Loucy (cell line): ENCODE results near the gene EDARADD.

Source experiments
- H2AFZ ChIP-seq: fragments of 200-600 bp; sonication (generic); 2 replicates; pipeline ENCODE4 v1.6.0; 2016; ENCODE audit warnings: antibody characterized with exemption, mild to moderate bottlenecking, low read length, moderate library complexity
- H3F3A ChIP-seq: fragments of 200-600 bp; 2 replicates; pipeline ENCODE4 v1.6.0; 2016; ENCODE audit warnings: antibody characterized with exemption, low read depth, mild to moderate bottlenecking
- H3K27me3 ChIP-seq: fragments of 200-600 bp; sonication (generic); 2 replicates; pipeline ENCODE4 v1.6.1; 2014; ENCODE audit warnings: low read length, mild to moderate bottlenecking; ENCODE audit not compliant: insufficient read depth, poor library complexity, severe bottlenecking
- H3K36me3 ChIP-seq: fragments of 200-600 bp; sonication (generic); 2 replicates; pipeline ENCODE4 v1.6.1; 2016; ENCODE audit warnings: low read length; ENCODE audit not compliant: insufficient read depth
- H3K4me1 ChIP-seq: fragments of 200-600 bp; sonication (generic); 2 replicates; pipeline ENCODE4 v1.5.1; 2014; ENCODE audit warnings: low read length, mild to moderate bottlenecking; ENCODE audit not compliant: insufficient read depth, poor library complexity, severe bottlenecking
- H3K4me2 ChIP-seq: fragments of 200-600 bp; sonication (generic); 2 replicates; pipeline ENCODE4 v1.6.0; 2014; ENCODE audit warnings: antibody characterized with exemption, low read length, low read depth, mild to moderate bottlenecking; ENCODE audit not compliant: poor library complexity, severe bottlenecking
- H3K4me3 ChIP-seq: fragments of 200-600 bp; sonication (generic); 2 replicates; pipeline ENCODE4 v1.5.1; 2014; ENCODE audit warnings: low read length, mild to moderate bottlenecking, mixed read lengths; ENCODE audit not compliant: poor library complexity, severe bottlenecking
- H3K79me2 ChIP-seq: fragments of 200-600 bp; sonication (generic); 2 replicates; pipeline ENCODE4 v1.6.1; 2014; ENCODE audit warnings: low read length; ENCODE audit not compliant: insufficient read depth
- H3K9ac ChIP-seq: fragments of 200-600 bp; sonication (generic); 2 replicates; pipeline ENCODE4 v1.6.0; 2014; ENCODE audit warnings: mild to moderate bottlenecking, low read depth, low read length, moderate library complexity; ENCODE audit not compliant: poor library complexity, severe bottlenecking
- H3K9me2 ChIP-seq: fragments of 200-600 bp; sonication (generic); replicated peaks from 2 replicates; pipeline ENCODE4 v1.6.1; 2016; ENCODE audit warnings: low read depth, low read length, mixed read lengths
- H3K9me3 ChIP-seq: fragments of 200-600 bp; sonication (generic); 2 replicates; pipeline ENCODE4 v1.6.1; 2014; ENCODE audit warnings: mild to moderate bottlenecking, antibody characterized with exemption, low read length, low read depth; ENCODE audit not compliant: insufficient read depth
- H4K20me1 ChIP-seq: fragments of 200-600 bp; sonication (generic); 2 replicates; pipeline ENCODE4 v1.6.0; 2014; ENCODE audit warnings: antibody characterized with exemption, low read length, mild to moderate bottlenecking; ENCODE audit not compliant: insufficient read depth, poor library complexity, severe bottlenecking
- CTCF ChIP-seq: fragments of 200-600 bp; sonication (generic); conservative IDR thresholded peaks from 2 replicates; pipeline ENCODE4 v1.5.1; 2014; ENCODE audit warnings: mild to moderate bottlenecking, antibody characterized with exemption, low read length
- EZH2phosphoT487 ChIP-seq: fragments of 200-600 bp; IDR thresholded peaks from 2 replicates; pipeline ENCODE4 v1.6.1; 2018; ENCODE audit warnings: antibody characterized with exemption, mild to moderate bottlenecking, moderate library complexity, borderline replicate concordance

Gene EDARADD

GRCh38 chr1:236398538-236398937 lies 4.5 kb downstream of the EDARADD start:
- Histone ChIP-seq H3K4me3 (no peak overlapping the region), H3K9me3 (no peaks in the 10 kb centered on the region), H3K27me3 (no peaks in the 10 kb centered on the region), H3F3A (no peaks in the 10 kb centered on the region), H3K4me1 (no peaks in the 10 kb centered on the region), H3K4me2 (no peak overlapping the region), H3K79me2 (no peaks in the 10 kb centered on the region), H4K20me1 (no peaks in the 10 kb centered on the region), H3K9ac (no peak overlapping the region), H2AFZ (no peak overlapping the region), H3K36me3 (no peaks in the 10 kb centered on the region), H3K9me2 (no peaks in the 10 kb centered on the region)
- TF ChIP-seq CTCF (no peak), EZH2phosphoT487 (no peak)

GRCh38 chr1:236400061-236400603 lies 6.0 kb downstream of the EDARADD start:
- Histone ChIP-seq H3K4me1 (no peaks in the 10 kb centered on the region), H3K36me3 (no peaks in the 10 kb centered on the region), H2AFZ (no peak overlapping the region), H3K9ac (no peak overlapping the region), H4K20me1 (no peaks in the 10 kb centered on the region), H3K9me2 (no peaks in the 10 kb centered on the region), H3F3A (no peaks in the 10 kb centered on the region), H3K79me2 (no peaks in the 10 kb centered on the region), H3K27me3 (no peaks in the 10 kb centered on the region), H3K4me3 (no peak overlapping the region), H3K4me2 (no peak overlapping the region), H3K9me3 (no peaks in the 10 kb centered on the region)
- TF ChIP-seq EZH2phosphoT487 (no peak), CTCF (no peak)

GRCh38 chr1:236401698-236402097 lies 7.6 kb downstream of the EDARADD start:
- Histone ChIP-seq H2AFZ (no peak overlapping the region), H3K9me3 (no peaks in the 10 kb centered on the region), H3K4me2 (no peak overlapping the region), H4K20me1 (no peaks in the 10 kb centered on the region), H3K4me3 (no peak overlapping the region), H3K4me1 (no peaks in the 10 kb centered on the region), H3K79me2 (no peaks in the 10 kb centered on the region), H3K9me2 (no peaks in the 10 kb centered on the region), H3K27me3 (no peaks in the 10 kb centered on the region), H3K36me3 (no peaks in the 10 kb centered on the region), H3F3A (no peaks in the 10 kb centered on the region), H3K9ac (no peak overlapping the region)
- no peak for TF ChIP-seq CTCF
- TF ChIP-seq EZH2phosphoT487: no peak
